ENCODE results near the gene VOPP1.
"Not testable (repeated sequence)": the region's sequence is repeated elsewhere in the genome, so short reads cannot be mapped to it uniquely, and the experiment has no call there.

GRCh38 chr7:55597944-55598499 lies 25.7 kb upstream of the VOPP1 start:
- peak; percentile 19 to 61 (median 50) for TF ChIP-seq CTCF (IDR thresholded peaks at IDR 0.05)
- TF ChIP-seq POLR2A (IDR thresholded peaks at IDR 0.05): not testable (repeated sequence)
